Stimulated activated memory B cell treated with anti-CD40 and anti-IgM and Interleukin-4, amounts not matched to agents 10 μg/mL and 1 μg/mL and 100 μg/mL, for 72 hours (primary cell): ENCODE measurements around the gene PLCG2.
A peak's percentile ranks its signal among the peaks of the same experiment; 100 is the strongest.
"Not testable (repeated sequence)": the region's sequence is repeated elsewhere in the genome, so short reads cannot be mapped to it uniquely, and the experiment has no call there.

Experiments used
- ATAC-seq: fragments of 150-1000 bp; cut with Tn5 transposase; 2 replicates; pipeline ENCODE4 v1.10.0; 2021
- H3K27ac Mint-ChIP-seq: one replicate; pipeline ENCODE4 v1.8.0; 2022; ENCODE audit warnings: mild to moderate bottlenecking, mixed read lengths
- H3K27me3 Mint-ChIP-seq: one replicate; pipeline ENCODE4 v1.8.0; 2022; ENCODE audit warnings: mixed read lengths
- H3K36me3 Mint-ChIP-seq: one replicate; pipeline ENCODE4 v1.8.0; 2022; ENCODE audit warnings: mixed read lengths
- H3K4me1 Mint-ChIP-seq: one replicate; pipeline ENCODE4 v1.8.0; 2022; ENCODE audit warnings: mixed read lengths
- H3K4me3 Mint-ChIP-seq: one replicate; pipeline ENCODE4 v1.8.0; 2022; ENCODE audit warnings: mild to moderate bottlenecking, moderate library complexity, mixed read lengths
- H3K9me3 Mint-ChIP-seq: one replicate; pipeline ENCODE4 v1.8.0; 2022; ENCODE audit warnings: mixed read lengths

The PLCG2 gene

GRCh38 chr16:81876273-81876900 is 97.3 kb downstream of the PLCG2 start:
- Mint-ChIP-seq H3K4me1 (peaks cover 27% of the 10 kb centered on the region), H3K27me3 (no peaks in the 10 kb centered on the region), H3K27ac (no peak overlapping the region), H3K4me3 (no peak overlapping the region), H3K9me3 (no peaks in the 10 kb centered on the region), H3K36me3 (peaks cover 47% of the 10 kb centered on the region)
- ATAC-seq, result no peak

DNA sequence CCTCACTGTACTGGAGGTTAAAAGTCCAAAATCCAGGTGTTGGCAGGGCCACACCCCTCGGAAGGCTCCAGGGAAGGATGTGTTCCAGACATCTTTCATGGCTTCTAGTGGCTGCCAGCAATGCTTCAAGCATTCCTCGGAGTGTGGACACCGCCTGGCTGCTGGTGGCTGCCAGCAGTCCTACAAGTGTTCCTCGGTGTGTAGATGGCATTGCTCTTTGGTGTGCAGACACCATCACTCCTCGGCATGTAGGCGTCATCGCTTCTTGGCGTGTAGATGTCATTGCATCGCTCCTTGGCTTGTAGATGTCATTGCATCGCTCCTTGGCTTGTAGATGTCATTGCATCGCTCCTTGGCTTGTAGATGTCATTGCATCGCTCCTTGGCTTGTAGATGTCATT is 98.4 kb downstream of the PLCG2 start:
- H3K27ac Mint-ChIP-seq, H3K9me3 Mint-ChIP-seq, ATAC-seq, H3K4me3 Mint-ChIP-seq, H3K27me3 Mint-ChIP-seq: not testable (repeated sequence)
- H3K4me1 Mint-ChIP-seq, result peaks cover 19% of the 10 kb centered on the region
- peaks cover 44% of the 10 kb centered on the region for H3K36me3 Mint-ChIP-seq

DNA sequence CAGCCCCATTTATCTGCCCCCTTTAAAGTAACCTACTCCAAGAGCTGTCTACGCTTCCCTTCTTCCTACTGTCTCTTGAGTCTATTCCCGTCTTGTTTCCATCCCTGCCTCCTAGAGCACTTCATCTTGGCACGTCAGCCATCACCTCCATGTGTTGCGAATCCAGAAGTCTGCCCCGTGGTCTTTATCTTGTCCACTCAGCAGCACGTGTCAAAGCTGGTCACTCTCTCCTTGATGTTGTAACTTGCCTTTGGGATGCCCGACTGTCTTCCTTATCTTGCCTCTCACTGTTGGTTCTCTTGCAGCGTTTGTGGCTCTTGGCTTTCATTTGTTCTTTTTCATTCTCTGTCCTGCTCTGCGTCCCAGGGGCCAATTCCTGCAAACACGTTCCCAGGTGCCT is 99.4 kb downstream of the PLCG2 start:
- H3K27me3 Mint-ChIP-seq, result no peaks in the 10 kb centered on the region
- no peak overlapping the region for H3K27ac Mint-ChIP-seq

GRCh38 chr16:81879625-81880024 is 100.5 kb downstream of the PLCG2 start:
- H3K9me3 Mint-ChIP-seq, result no peaks in the 10 kb centered on the region
- H3K27me3 Mint-ChIP-seq, result no peaks in the 10 kb centered on the region
- H3K27ac Mint-ChIP-seq, result no peak overlapping the region
- H3K4me1 Mint-ChIP-seq, result peaks cover 13% of the 10 kb centered on the region
- no peak overlapping the region for H3K4me3 Mint-ChIP-seq
- no peak for ATAC-seq
- H3K36me3 Mint-ChIP-seq, result peaks cover 57% of the 10 kb centered on the region

More for the DNA sequence above, 99.4 kb downstream of the PLCG2 start:
- Mint-ChIP-seq H3K4me1 (peaks cover 13% of the 10 kb centered on the region), H3K36me3 (peaks cover 50% of the 10 kb centered on the region), H3K4me3 (no peak overlapping the region), H3K9me3 (no peaks in the 10 kb centered on the region)
- ATAC-seq, result no peak

GRCh38 chr16:81880816-81881215 is 101.7 kb downstream of the PLCG2 start:
- Mint-ChIP-seq H3K27me3 (no peaks in the 10 kb centered on the region), H3K36me3 (peaks cover 64% of the 10 kb centered on the region), H3K4me3 (no peak overlapping the region), H3K4me1 (peaks cover 21% of the 10 kb centered on the region), H3K9me3 (no peaks in the 10 kb centered on the region), H3K27ac (peak overlapping the region; percentile 60)
- ATAC-seq, result no peak

- Mint-ChIP-seq H3K36me3 (peaks cover 66% of the 10 kb centered on the region), H3K27me3 (no peaks in the 10 kb centered on the region), H3K4me1 (peaks cover 24% of the 10 kb centered on the region), H3K9me3 (no peaks in the 10 kb centered on the region), H3K4me3 (no peak overlapping the region), H3K27ac (peak overlapping the region; percentile 60)
- ATAC-seq, result no peak
Measured at GRCh38 chr16:81881228-81881627, 102.1 kb downstream of the PLCG2 start.

DNA sequence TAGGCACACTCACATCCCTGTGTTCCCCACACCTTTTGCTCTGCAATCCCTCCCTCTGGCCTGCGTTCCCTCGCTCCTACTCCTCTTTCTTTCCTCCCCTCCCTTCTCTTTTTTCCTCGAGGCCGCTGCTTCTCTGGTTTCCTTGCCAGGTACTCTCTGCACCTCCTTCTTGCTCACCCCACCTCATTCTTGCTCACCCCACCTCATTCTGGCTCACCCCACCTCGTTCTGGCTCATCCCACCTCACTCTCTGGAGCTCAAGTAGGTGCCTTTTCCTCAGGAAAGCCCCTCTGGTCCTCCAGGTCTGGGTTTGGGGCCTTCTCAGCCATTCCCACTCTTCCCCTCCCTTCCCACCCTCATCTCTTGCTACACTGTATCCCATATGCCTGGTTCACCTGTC is 103.5 kb downstream of the PLCG2 start:
- Mint-ChIP-seq H3K4me3 (no peak overlapping the region), H3K27me3 (no peaks in the 10 kb centered on the region), H3K9me3 (no peaks in the 10 kb centered on the region), H3K27ac (peak overlapping the region; percentile 75), H3K36me3 (peaks cover 69% of the 10 kb centered on the region), H3K4me1 (peaks cover 24% of the 10 kb centered on the region)
- no peak for ATAC-seq

- no peak for ATAC-seq
Measured at GRCh38 chr16:81883235-81883634, 104.1 kb downstream of the PLCG2 start.

GRCh38 chr16:81885976-81886586 is 107.0 kb downstream of the PLCG2 start:
- H3K36me3 Mint-ChIP-seq, result peaks cover 60% of the 10 kb centered on the region
- no peak overlapping the region for H3K4me3 Mint-ChIP-seq
- H3K27ac Mint-ChIP-seq, result no peak overlapping the region
- H3K27me3 Mint-ChIP-seq, result no peaks in the 10 kb centered on the region
- peaks cover 11% of the 10 kb centered on the region for H3K4me1 Mint-ChIP-seq
- no peaks in the 10 kb centered on the region for H3K9me3 Mint-ChIP-seq
- ATAC-seq, result no peak

More at GRCh38 chr16:81883235-81883634, 104.1 kb downstream of the PLCG2 start:
- Mint-ChIP-seq H3K27me3 (no peaks in the 10 kb centered on the region), H3K27ac (peak overlapping the region; percentile 75), H3K4me3 (no peak overlapping the region), H3K36me3 (peaks cover 74% of the 10 kb centered on the region), H3K9me3 (no peaks in the 10 kb centered on the region), H3K4me1 (peaks cover 24% of the 10 kb centered on the region)

DNA sequence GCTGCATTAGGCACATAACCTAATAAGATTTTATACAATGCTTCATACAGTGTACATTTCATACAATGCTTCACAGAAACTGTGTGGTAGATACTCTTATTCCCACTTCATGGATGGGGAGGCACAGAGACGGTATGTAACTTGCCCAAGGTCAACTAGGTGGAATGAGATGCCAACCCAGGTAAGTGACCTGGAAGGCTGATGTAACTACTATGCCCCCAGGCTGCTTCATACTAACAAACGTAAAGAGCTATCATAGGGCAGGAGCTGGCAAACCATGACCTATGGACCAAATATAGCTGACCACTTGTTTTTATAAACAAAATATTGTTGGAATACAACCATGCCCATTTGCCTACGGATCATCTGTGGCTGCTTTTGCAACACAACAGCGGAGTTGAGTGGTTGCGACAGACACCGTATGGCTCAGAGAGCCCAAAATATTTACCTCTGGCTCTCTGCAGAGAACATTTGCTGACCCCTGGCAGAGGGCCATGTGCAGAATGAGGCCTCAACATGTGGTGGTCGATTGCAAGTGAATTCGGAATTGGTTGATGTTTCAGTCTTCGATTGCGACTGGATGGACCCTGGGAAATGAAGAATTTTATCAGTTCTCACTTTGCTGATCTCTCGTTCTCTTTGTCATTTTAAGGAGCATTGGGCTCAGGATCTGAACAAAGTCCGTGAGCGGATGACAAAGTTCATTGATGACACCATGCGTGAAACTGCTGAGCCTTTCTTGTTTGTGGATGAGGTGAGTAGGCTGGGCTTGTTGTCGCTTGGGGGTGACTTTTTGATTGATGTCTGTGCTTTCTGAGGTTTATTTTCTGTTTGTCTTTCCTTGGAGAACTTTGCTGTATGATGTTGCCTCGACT is 109.7 kb downstream of the PLCG2 start:
- no peak for ATAC-seq
- H3K4me3 Mint-ChIP-seq, result no peak overlapping the region
- no peaks in the 10 kb centered on the region for H3K9me3 Mint-ChIP-seq
- H3K4me1 Mint-ChIP-seq, result peaks cover 11% of the 10 kb centered on the region
- peak overlapping the region; percentile 46 for H3K27ac Mint-ChIP-seq
- peaks cover 51% of the 10 kb centered on the region for H3K36me3 Mint-ChIP-seq
- no peaks in the 10 kb centered on the region for H3K27me3 Mint-ChIP-seq

DNA sequence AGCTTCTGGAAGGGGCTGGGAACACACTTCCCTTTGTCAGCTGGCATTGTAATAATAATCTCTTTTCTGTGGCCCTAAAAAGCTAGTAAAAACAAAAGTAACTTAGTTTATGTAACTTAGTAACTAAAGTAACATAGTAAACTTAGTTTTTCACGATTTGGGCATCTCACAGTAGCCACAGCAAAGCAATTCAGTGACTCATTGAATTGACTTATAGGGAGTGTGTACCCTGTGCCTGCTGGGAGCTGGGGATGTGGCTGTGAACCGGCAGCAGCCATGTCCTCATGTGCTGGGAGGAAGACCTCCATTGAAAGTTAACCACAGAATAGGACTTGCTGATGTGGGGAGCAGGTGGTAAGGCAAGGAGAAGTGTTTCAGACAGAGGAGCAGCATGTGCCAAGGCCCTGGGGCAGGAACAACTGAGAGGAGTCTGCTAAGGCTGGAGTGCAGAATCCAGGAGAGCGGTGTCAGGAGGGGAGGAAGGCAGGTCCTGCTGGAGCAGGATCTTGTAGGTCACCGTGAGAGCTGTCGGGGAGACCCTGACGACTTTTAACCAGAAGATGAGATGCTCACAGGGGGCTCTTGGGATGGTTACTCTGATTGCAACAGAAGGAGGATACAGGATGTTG is 112.8 kb downstream of the PLCG2 start:
- H3K27me3 Mint-ChIP-seq, result no peaks in the 10 kb centered on the region

GRCh38 chr16:81894592-81894991 is 115.5 kb downstream of the PLCG2 start:
- Mint-ChIP-seq H3K27ac (no peak overlapping the region), H3K4me1 (no peaks in the 10 kb centered on the region), H3K27me3 (no peaks in the 10 kb centered on the region), H3K9me3 (no peaks in the 10 kb centered on the region), H3K4me3 (no peak overlapping the region), H3K36me3 (peaks cover 61% of the 10 kb centered on the region)
- no peak for ATAC-seq

More for the DNA sequence above, 112.8 kb downstream of the PLCG2 start:
- Mint-ChIP-seq H3K4me3 (no peak overlapping the region), H3K27ac (no peak overlapping the region), H3K9me3 (no peaks in the 10 kb centered on the region), H3K36me3 (peaks cover 53% of the 10 kb centered on the region), H3K4me1 (no peaks in the 10 kb centered on the region)
- ATAC-seq, result no peak

DNA sequence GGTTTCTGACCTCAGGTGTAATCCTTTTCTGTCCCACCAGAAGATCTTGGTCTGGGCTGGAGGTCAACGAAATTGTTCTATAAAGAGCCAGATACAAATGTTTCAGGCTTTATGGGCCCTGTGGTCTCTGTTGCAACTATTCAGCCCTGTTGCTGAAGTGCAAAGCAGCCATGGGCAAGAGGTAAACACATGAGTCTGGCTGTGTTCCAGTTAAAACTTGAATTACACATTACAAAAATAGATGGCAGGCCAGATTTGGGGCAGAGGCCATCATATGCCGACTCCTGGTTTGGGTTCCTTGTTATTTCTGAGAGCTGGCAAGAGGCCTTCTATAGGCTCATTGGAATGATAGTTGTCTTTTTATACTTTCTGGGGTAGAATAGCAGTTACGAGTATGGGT is 117.8 kb downstream of the PLCG2 start:
- H3K27ac Mint-ChIP-seq, result peak overlapping the region; percentile 35
- H3K27me3 Mint-ChIP-seq, result no peaks in the 10 kb centered on the region
- no peaks in the 10 kb centered on the region for H3K9me3 Mint-ChIP-seq
- H3K4me3 Mint-ChIP-seq, result no peak overlapping the region
- no peaks in the 10 kb centered on the region for H3K4me1 Mint-ChIP-seq
- H3K36me3 Mint-ChIP-seq, result peaks cover 61% of the 10 kb centered on the region
- ATAC-seq, result no peak

- no peak for ATAC-seq
- Mint-ChIP-seq H3K27me3 (no peaks in the 10 kb centered on the region), H3K4me3 (no peak overlapping the region), H3K27ac (no peak overlapping the region), H3K4me1 (no peaks in the 10 kb centered on the region), H3K36me3 (peaks cover 69% of the 10 kb centered on the region), H3K9me3 (no peaks in the 10 kb centered on the region)
Measured at GRCh38 chr16:81899601-81900000, 120.5 kb downstream of the PLCG2 start.

- Mint-ChIP-seq H3K36me3 (peaks cover 70% of the 10 kb centered on the region), H3K9me3 (no peaks in the 10 kb centered on the region), H3K4me3 (no peak overlapping the region), H3K4me1 (no peaks in the 10 kb centered on the region), H3K27me3 (no peaks in the 10 kb centered on the region), H3K27ac (no peak overlapping the region)
- ATAC-seq, result no peak
Measured at GRCh38 chr16:81900014-81900413, 120.9 kb downstream of the PLCG2 start.
